22Rv1 (cell line): ENCODE results near the gene FARS2.

ENCODE experiments used
- CTCF ChIP-seq: fragments of 450-650 bp; IDR thresholded peaks from 2 replicates; pipeline ENCODE4 v1.5.1; 2017; ENCODE audit warnings: mild to moderate bottlenecking
- ZFX ChIP-seq: fragments of 450-650 bp; IDR thresholded peaks from 2 replicates; pipeline ENCODE4 v1.6.1; 2017; ENCODE audit warnings: antibody characterized with exemption, borderline replicate concordance

GRCh38 chr6:5365436-5366195 is 104.3 kb downstream of the FARS2 start:
- TF ChIP-seq CTCF = no peak
- TF ChIP-seq ZFX = no peak
